HepG2 (cell line): ENCODE data around the gene SPHK1. TPM values are rescaled to one million over a fixed set of nuclear protein-coding genes. Genes with fewer than 3 reads are reported as not detected.

Experiments
- ATAC-seq: fragments of 200-7000 bp; cut with Tn5 transposase; 3 replicates; pipeline ENCODE4 v1.9.1; 2020; ENCODE audit warnings: mild to moderate bottlenecking, moderate library complexity
- BruUV-seq: library from RNA; stranded (reverse); fragments of 400-500 nt; replicated peaks from 2 replicates; lab custom pipeline; 2021; lab: Mats Ljungman, UMichigan
- CTCF ChIA-PET: fragments of 300-600 bp; formaldehyde crosslinking; extraction: SDS; loops from one replicate; lab custom pipeline; 2021; ENCODE audit warnings: low total read pairs, inconsistent platforms, low intra/inter-chr PET ratio; lab: Yijun Ruan, JAX
- POLR2A ChIA-PET: fragments of 350-600 bp; sonication (Branson Sonifier 250); formaldehyde crosslinking; loops from one replicate; lab custom pipeline; 2020; ENCODE audit warnings: antibody characterized with exemption, inconsistent platforms; lab: Yijun Ruan, JAX
- DNase-seq: peaks from one replicate; pipeline ENCODE4 v3.0.0-alpha.2; 2015; ENCODE audit warnings: low spot score
- FAIRE-seq: peaks from 3 replicates; lab custom pipeline; 2011; peaks lifted over from hg19 to GRCh38; lab: Jason Lieb, UNC
- H2AFZ ChIP-seq: one replicate; pipeline ENCODE4 v1.6.1; 2011; ENCODE audit warnings: low read length, inconsistent platforms
- H3K27ac ChIP-seq: fragments of 300-600 bp; 3 replicates; pipeline ENCODE4 v1.8.0; 2011; ENCODE audit warnings: mixed run types, mild to moderate bottlenecking, mixed read lengths, low read length, inconsistent platforms; ENCODE audit not compliant: insufficient read depth; ENCODE audit errors: extremely low read length
- H3K27me3 ChIP-seq, 2 experiments: fragments of 200-600 bp in 1 of 2; 2 replicates in 1 of 2; 3 replicates in 1 of 2; pipeline versions ENCODE4 v1.6.0 to v1.8.0; 2011; ENCODE audit warnings: low read length in 2 of 2, mild to moderate bottlenecking in 2 of 2, moderate library complexity in 2 of 2, inconsistent platforms in 1 of 2; ENCODE audit not compliant: insufficient read depth in 2 of 2, control insufficient read depth in 1 of 2
- H3K36me3 ChIP-seq, 2 experiments: fragments of 200-600 bp in 1 of 2; replicated peaks in 1 of 2; 2 replicates in 1 of 2; 3 replicates in 1 of 2; pipeline versions ENCODE4 v1.5.1 to v1.8.0; 2011; ENCODE audit warnings: low read length in 2 of 2, inconsistent platforms in 1 of 2; ENCODE audit not compliant: insufficient read depth in 2 of 2, control insufficient read depth in 1 of 2
- H3K4me1 ChIP-seq: 2 replicates; pipeline ENCODE4 v1.5.1; 2012; ENCODE audit warnings: low read length, inconsistent platforms; ENCODE audit not compliant: insufficient read depth
- H3K4me2 ChIP-seq: 2 replicates; pipeline ENCODE4 v1.6.0; 2011; ENCODE audit warnings: low read depth, low read length, inconsistent platforms
- H3K4me3 ChIP-seq, 3 experiments: fragments of 200-600 bp in 1 of 3; sonication (generic), shearing (Covaris generic) in 1 of 3; replicated peaks in 1 of 3; 2 replicates each; pipeline ENCODE4 v1.5.1; 2011 to 2016; ENCODE audit warnings: low read length in 3 of 3, inconsistent platforms in 2 of 3, low read depth in 2 of 3, mild to moderate bottlenecking in 2 of 3, control low read depth in 1 of 3, mixed read lengths in 1 of 3; ENCODE audit not compliant: insufficient read depth in 1 of 3
- H3K79me2 ChIP-seq: one replicate; pipeline ENCODE4 v1.6.1; 2011; ENCODE audit warnings: low read length, inconsistent platforms; ENCODE audit not compliant: insufficient read depth
- H3K9ac ChIP-seq: 2 replicates; pipeline ENCODE4 v1.6.0; 2011; ENCODE audit warnings: mild to moderate bottlenecking, low read depth, low read length, inconsistent platforms; ENCODE audit not compliant: insufficient read depth
- H3K9me3 ChIP-seq: 2 replicates; pipeline ENCODE4 v1.5.1; 2012; ENCODE audit warnings: mild to moderate bottlenecking, low read length
- H4K20me1 ChIP-seq: 2 replicates; pipeline ENCODE4 v1.6.0; 2011; ENCODE audit warnings: inconsistent platforms, mild to moderate bottlenecking, low read length, moderate library complexity; ENCODE audit not compliant: insufficient read depth
- BATF2 ChIP-seq: sonication (generic); formaldehyde crosslinking; IDR thresholded peaks from 2 replicates; pipeline ENCODE4 v1.8.0; 2022; ENCODE audit warnings: mild to moderate bottlenecking, missing genetic modification reagents, moderate library complexity
- MED8 ChIP-seq: sonication (generic); formaldehyde crosslinking; IDR thresholded peaks from 2 replicates; pipeline ENCODE4 v1.8.1; 2023; ENCODE audit warnings: mild to moderate bottlenecking, missing genetic modification reagents; ENCODE audit not compliant: insufficient replicate concordance
- NFKB2 ChIP-seq: sonication (generic); formaldehyde crosslinking; IDR thresholded peaks from 2 replicates; pipeline ENCODE4 v1.4.0; 2020; ENCODE audit warnings: missing genetic modification reagents, borderline replicate concordance
- POLR2A ChIP-seq, 2 experiments: IDR thresholded peaks; 2 replicates each; pipeline ENCODE4 v1.6.1; 2011; ENCODE audit warnings: low read depth in 2 of 2, low read length in 2 of 2, mild to moderate bottlenecking in 1 of 2, moderate library complexity in 1 of 2; ENCODE audit not compliant: insufficient read depth in 1 of 2
- TSC22D2 ChIP-seq: sonication (generic); formaldehyde crosslinking; IDR thresholded peaks from 2 replicates; pipeline ENCODE4 v1.5.1; 2020; ENCODE audit warnings: missing genetic modification reagents, mild to moderate bottlenecking, borderline replicate concordance
- ZFYVE20 ChIP-seq: sonication (generic); formaldehyde crosslinking; IDR thresholded peaks from 2 replicates; pipeline ENCODE4 v1.8.0; 2023; ENCODE audit warnings: low read depth, mild to moderate bottlenecking, moderate library complexity, missing genetic modification reagents, borderline replicate concordance
- ZNF121 ChIP-seq: sonication (generic); formaldehyde crosslinking; IDR thresholded peaks from 2 replicates; pipeline ENCODE4 v1.5.0; 2020; ENCODE audit warnings: mild to moderate bottlenecking, missing genetic modification reagents
- ZNF136 ChIP-seq: sonication (generic); formaldehyde crosslinking; IDR thresholded peaks from 2 replicates; pipeline ENCODE4 v1.8.1; 2022; ENCODE audit warnings: low read depth, mild to moderate bottlenecking, moderate library complexity, missing genetic modification reagents
- ZNF138 ChIP-seq: sonication (generic); formaldehyde crosslinking; IDR thresholded peaks from 2 replicates; pipeline ENCODE4 v1.5.0; 2020; ENCODE audit warnings: mild to moderate bottlenecking, low read depth, missing genetic modification reagents
- ZNF230 ChIP-seq: sonication (generic); formaldehyde crosslinking; IDR thresholded peaks from 2 replicates; pipeline ENCODE4 v1.4.0; 2020; ENCODE audit warnings: mild to moderate bottlenecking, missing genetic modification reagents
- ZNF34 ChIP-seq: sonication (generic); formaldehyde crosslinking; IDR thresholded peaks from 2 replicates; pipeline ENCODE4 v1.4.0; 2020; ENCODE audit warnings: mild to moderate bottlenecking, missing genetic modification reagents, borderline replicate concordance
- ZNF432 ChIP-seq: sonication (generic); formaldehyde crosslinking; IDR thresholded peaks from 2 replicates; pipeline ENCODE4 v1.5.0; 2020; ENCODE audit warnings: missing genetic modification reagents, mild to moderate bottlenecking, borderline replicate concordance
- ZNF652 ChIP-seq: IDR thresholded peaks from 2 replicates; pipeline ENCODE4 v1.6.1; 2016; ENCODE audit warnings: low read depth, borderline replicate concordance
- ZNF7 ChIP-seq: IDR thresholded peaks from 2 replicates; pipeline ENCODE4 v1.6.1; 2016; ENCODE audit warnings: missing biosample characterization, missing genetic modification reagents
- WGBS: methylation state at CpG from one replicate; pipeline ENCODE4 v1.1.6; 2017; ENCODE audit warnings: low lambda C conversion rate; 5-methylcytosine and 5-hydroxymethylcytosine counted together
- in situ Hi-C: cut with HindIII; loops from 2 replicates; pipeline ENCODE4 v1.10.0; 2017; ENCODE audit warnings: low pct_unique_long_range_greater_than_20kb; ENCODE audit not compliant: extremely low pct_ligation_motif_present
- intact Hi-C: fragments of 100-400 bp; cut with micrococcal nuclease; formaldehyde crosslinking; loops from one replicate; pipeline ENCODE4 v1.10.0; 2022; ENCODE audit not compliant: unreplicated experiment
- polyA plus RNA-seq, 8 experiments: library from polyadenylated mRNA; depleted of rRNA in 3 of 8; stranded (reverse) in 7 of 8; unstranded in 1 of 8; fragments of >200 nt; fragmentation: Illumina TruSeq in 4 of 8; extraction: Trizol in 4 of 8; gene quantifications; 2 replicates each; pipeline versions ENCODE4 v1.2.1 to v1.2.3, GENCODE V29; 2011 to 2016; ENCODE audit warnings: low read depth in 4 of 8, missing spikeins in 1 of 8, mixed read lengths in 1 of 8; ENCODE audit not compliant: insufficient read depth in 1 of 8
- total RNA-seq, 5 experiments: library from RNA; depleted of rRNA; stranded (reverse); fragments of >200 nt; fragmentation: Illumina TruSeq; extraction: Trizol; gene quantifications; 2 replicates each; pipeline ENCODE4 v1.2.3, GENCODE V29; 2016; ENCODE audit warnings: low read depth in 1 of 5
- TF ChIP-seq, protein P1 (sequence below): sonication (generic); formaldehyde crosslinking; IDR thresholded peaks from 2 replicates; pipeline ENCODE4 v1.4.0; 2020; ENCODE audit warnings: mild to moderate bottlenecking, low read depth, missing genetic modification reagents
- TF ChIP-seq, protein P2 (sequence below): sonication (generic); formaldehyde crosslinking; IDR thresholded peaks from 2 replicates; pipeline ENCODE4 v1.5.1; 2020; ENCODE audit warnings: missing genetic modification reagents, mild to moderate bottlenecking, borderline replicate concordance

Gene SPHK1
- total and polyA plus RNA-seq, 2 of the 13 experiments (the other 11 are each of a cell fraction or from before 2014, with no cell fraction given): 129 to 160 TPM

GRCh38 chr17:76402711-76403110, 18.3 kb downstream of the SPHK1 start:
- FAIRE-seq: no peak
- Histone ChIP-seq H2AFZ (no peak overlapping the region), H3K4me3 (no peak overlapping the region), H3K27me3 (no peaks in the 10 kb centered on the region), H3K9ac (no peak overlapping the region), H3K9me3 (no peaks in the 10 kb centered on the region), H3K27ac (no peak overlapping the region), H3K4me1 (peaks cover 1% of the 10 kb centered on the region)
- in situ Hi-C loops (loop anchor here (5.0 kb wide), 1 partner anchor 50 kb away; the partner anchor contains the start of gene UBE2O), intact Hi-C loops (no loop called here)
- no peak for ATAC-seq
- no peak for DNase-seq
- POLR2A ChIA-PET: no interaction called here
- CTCF ChIA-PET: no interaction called here
- TF ChIP-seq ZNF230 (CRISPR knock-in tag) (no peak), MED8 (no peak), POLR2A (IDR thresholded peaks at IDR 0.05; ENCODE audit: insufficient read depth in 1 of 2, low read depth in 2 of 2, low read length in 2 of 2) (0 out of 4 replicates have a peak, but pooled peaks of 1 of the 2 experiments have one; percentile 16)
- TF ChIP-seq, protein P1, sequence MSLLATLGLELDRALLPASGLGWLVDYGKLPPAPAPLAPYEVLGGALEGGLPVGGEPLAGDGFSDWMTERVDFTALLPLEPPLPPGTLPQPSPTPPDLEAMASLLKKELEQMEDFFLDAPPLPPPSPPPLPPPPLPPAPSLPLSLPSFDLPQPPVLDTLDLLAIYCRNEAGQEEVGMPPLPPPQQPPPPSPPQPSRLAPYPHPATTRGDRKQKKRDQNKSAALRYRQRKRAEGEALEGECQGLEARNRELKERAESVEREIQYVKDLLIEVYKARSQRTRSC: no peak
- TF ChIP-seq, all 625 proteins: peak for 1
- H4K20me1 ChIP-seq: peaks cover 9% of the 10 kb centered on the region
- WGBS: 94% methylated on average over 5 of the region's 5 CpGs
- peaks cover 65 to 84% of the 10 kb centered on the region in 2 experiments for H3K36me3 ChIP-seq
- H3K4me2 ChIP-seq: no peak overlapping the region
- peaks cover 18% of the 10 kb centered on the region for H3K79me2 ChIP-seq
- BruUV-seq: no TSS peak

- in situ Hi-C loops (loop anchor here (5.0 kb wide), 1 partner anchor 48 kb away; the partner anchor contains the start of gene UBE2O), intact Hi-C loops (no loop called here)
- no peak overlapping the region for H3K27ac ChIP-seq
- no peak overlapping the region for H3K4me3 ChIP-seq
- H3K79me2 ChIP-seq: peaks cover 25% of the 10 kb centered on the region
- H2AFZ ChIP-seq: no peak overlapping the region
- peaks cover 17% of the 10 kb centered on the region for H3K4me1 ChIP-seq
- ChIA-PET CTCF (no interaction called here), POLR2A (no interaction called here)
- no peaks in the 10 kb centered on the region for H3K9me3 ChIP-seq
- peaks cover 51 to 68% of the 10 kb centered on the region in 2 experiments for H3K36me3 ChIP-seq
- H3K9ac ChIP-seq: no peak overlapping the region
- ATAC-seq (no peak), DNase-seq (no peak), FAIRE-seq (no peak)
- no TSS peak for BruUV-seq
- WGBS: 93% methylated on average over 6 of the region's 6 CpGs
- H3K4me2 ChIP-seq: no peak overlapping the region
- H3K27me3 ChIP-seq: no peaks in the 10 kb centered on the region
- peaks cover 16% of the 10 kb centered on the region for H4K20me1 ChIP-seq
- TF ChIP-seq, protein P2, sequence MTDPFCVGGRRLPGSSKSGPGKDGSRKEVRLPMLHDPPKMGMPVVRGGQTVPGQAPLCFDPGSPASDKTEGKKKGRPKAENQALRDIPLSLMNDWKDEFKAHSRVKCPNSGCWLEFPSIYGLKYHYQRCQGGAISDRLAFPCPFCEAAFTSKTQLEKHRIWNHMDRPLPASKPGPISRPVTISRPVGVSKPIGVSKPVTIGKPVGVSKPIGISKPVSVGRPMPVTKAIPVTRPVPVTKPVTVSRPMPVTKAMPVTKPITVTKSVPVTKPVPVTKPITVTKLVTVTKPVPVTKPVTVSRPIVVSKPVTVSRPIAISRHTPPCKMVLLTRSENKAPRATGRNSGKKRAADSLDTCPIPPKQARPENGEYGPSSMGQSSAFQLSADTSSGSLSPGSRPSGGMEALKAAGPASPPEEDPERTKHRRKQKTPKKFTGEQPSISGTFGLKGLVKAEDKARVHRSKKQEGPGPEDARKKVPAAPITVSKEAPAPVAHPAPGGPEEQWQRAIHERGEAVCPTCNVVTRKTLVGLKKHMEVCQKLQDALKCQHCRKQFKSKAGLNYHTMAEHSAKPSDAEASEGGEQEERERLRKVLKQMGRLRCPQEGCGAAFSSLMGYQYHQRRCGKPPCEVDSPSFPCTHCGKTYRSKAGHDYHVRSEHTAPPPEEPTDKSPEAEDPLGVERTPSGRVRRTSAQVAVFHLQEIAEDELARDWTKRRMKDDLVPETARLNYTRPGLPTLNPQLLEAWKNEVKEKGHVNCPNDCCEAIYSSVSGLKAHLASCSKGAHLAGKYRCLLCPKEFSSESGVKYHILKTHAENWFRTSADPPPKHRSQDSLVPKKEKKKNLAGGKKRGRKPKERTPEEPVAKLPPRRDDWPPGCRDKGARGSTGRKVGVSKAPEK (CRISPR knock-in tag): no peak
- TF ChIP-seq ZNF432 (CRISPR knock-in tag): no peak
- no peak for TF ChIP-seq ZNF121 (CRISPR knock-in tag)
- no peak for TF ChIP-seq BATF2
- TF ChIP-seq ZNF136 (CRISPR knock-in tag): no peak
- TF ChIP-seq ZNF138 (CRISPR knock-in tag): no peak
- TF ChIP-seq ZFYVE20 (CRISPR knock-in tag): no peak
- no peak for TF ChIP-seq NFKB2 (CRISPR knock-in tag)
- no peak for TF ChIP-seq TSC22D2 (CRISPR knock-in tag)
- no peak for TF ChIP-seq ZNF652 (CRISPR knock-in tag)
- TF ChIP-seq ZNF7: no peak
- no peak for TF ChIP-seq ZNF34
Measured at GRCh38 chr17:76404256-76404655, 19.8 kb downstream of the SPHK1 start.
